D341Med (cell line): ENCODE measurements around the gene TEDC1.

ENCODE experiments used
- DNase-seq: peaks from one replicate; pipeline ENCODE4 v3.0.0; 2012; ENCODE audit warnings: low spot score

TEDC1 gene

GRCh38 chr14:105496831-105497591 lies 6.0 kb downstream of the TEDC1 start:
- DNase-seq, result no peak

DNA sequence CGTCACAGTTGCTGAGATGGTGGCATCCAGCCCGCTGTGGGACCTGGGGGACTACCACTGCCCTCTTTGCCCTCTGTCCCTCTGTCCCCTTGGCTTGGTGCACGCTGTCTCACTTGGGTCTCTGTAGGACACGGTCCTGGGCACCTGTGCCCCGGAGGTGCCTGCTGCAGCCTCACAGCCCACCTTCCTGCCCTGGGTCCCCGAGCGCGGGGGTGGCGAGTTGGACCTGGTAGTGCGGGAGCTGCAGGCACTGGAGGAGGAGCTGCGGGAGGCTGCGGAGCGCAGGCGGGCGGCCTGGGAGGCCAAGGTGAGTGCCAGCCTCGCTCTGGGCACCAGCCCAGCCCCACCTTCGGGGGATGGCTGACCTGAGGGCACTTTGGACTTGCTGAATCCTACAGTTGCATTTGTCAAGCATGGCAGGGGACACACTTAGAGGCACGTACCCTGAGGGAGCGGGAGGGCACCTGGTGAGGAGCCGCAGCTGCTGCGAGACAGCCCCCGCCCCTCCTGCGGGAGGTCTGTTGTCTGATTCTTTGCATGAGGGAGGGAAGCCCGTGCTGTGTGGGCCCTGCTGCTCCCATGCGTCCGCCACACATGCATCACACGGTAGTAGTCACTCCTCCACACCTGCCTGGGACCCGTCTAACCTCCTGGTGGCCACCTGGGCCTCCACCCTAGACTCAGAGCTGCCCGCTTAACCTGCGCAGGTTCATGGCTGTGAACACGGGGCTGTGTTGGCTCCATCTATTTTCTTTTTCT lies 6.8 kb downstream of the TEDC1 start:
- DNase-seq, result no peak

- no peak for DNase-seq
Observed at GRCh38 chr14:105498430-105499255, 7.6 kb downstream of the TEDC1 start.

- DNase-seq, result no peak
Observed at GRCh38 chr14:105499256-105500035, 8.4 kb downstream of the TEDC1 start.

- DNase-seq, result no peak
Observed at GRCh38 chr14:105500036-105500725, 9.1 kb downstream of the TEDC1 start.

GRCh38 chr14:105500726-105501101 lies 9.7 kb downstream of the TEDC1 start:
- DNase-seq, result no peak

DNA sequence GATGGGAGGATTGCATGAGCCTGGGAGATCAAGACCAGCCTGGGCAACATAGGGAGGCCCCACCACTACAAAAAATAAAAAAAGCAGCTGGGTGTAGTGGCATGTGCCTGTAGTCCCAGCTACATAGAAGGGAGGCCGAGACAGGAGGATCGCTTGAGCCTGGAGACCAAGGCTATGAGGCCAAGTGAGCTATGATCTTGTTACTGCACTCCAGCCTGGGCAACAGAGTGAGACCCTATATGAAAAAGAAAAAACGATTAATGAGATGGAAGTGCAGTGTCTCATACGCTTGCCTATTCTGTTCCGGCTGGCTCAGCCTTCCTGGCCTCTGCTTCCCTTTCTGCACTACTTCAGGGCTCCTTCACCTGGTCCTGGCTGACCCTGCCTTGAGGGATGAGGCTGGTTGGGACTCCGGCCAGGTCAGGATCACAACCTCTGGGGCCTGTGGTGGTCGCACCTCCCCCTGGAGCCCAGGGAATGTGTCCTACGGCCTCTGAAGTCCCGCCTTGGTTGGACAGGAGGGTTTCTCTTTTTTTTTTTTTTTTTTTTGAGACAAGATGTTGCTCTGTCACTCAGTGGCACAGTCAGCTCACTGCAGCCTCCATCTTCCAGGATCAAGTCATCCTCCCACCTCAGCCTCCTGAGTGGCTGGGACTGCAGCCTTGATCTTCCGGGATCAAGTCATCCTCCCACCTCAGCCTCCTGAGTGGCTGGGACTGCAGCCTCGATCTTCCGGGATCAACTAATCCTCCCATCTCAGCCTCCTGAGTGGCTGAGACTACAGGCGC lies 10.7 kb downstream of the TEDC1 start:
- DNase-seq, result no peak

DNA sequence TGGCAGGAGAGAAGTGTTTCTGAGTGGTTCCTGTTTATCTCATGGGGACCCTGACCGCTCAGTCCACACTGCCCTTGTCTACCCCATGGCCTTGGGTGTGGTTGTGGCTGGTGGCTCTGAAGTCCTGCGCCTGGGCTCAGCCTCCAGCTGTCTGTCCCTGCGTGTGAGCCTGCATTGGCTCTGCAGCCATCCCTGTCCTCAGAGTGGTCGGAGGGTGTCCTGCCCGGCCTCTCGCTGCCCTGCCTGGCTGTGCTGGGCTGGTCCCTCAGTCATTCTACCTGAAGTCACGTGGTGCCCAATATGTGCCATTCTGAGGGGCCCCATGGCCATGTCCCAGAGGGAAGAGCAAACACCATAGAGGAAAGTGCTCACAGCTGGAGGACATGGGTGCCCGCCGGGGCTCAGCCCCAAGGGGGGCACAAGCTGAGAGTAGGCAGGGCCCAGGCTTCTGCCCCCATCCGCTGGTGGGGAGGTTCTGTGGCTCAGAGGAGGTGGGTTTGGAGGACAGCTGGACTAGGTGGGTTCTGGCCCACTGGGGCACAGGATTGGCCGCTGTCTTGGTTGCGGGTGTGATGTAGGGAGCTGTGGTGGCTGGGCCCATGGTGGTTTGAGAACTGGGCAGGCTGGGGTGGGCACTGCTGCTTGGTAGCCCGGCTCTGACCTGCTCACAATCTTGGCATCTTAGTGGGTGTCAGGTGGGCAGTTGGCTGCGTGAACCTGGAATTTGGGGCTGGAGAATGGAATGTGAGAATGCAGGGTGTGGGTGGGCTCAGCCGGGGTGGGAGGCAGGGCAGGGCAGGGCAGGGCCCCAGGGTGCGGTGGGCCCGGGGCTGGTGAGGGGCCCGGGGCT lies 11.6 kb downstream of the TEDC1 start:
- DNase-seq, result no peak

DNA sequence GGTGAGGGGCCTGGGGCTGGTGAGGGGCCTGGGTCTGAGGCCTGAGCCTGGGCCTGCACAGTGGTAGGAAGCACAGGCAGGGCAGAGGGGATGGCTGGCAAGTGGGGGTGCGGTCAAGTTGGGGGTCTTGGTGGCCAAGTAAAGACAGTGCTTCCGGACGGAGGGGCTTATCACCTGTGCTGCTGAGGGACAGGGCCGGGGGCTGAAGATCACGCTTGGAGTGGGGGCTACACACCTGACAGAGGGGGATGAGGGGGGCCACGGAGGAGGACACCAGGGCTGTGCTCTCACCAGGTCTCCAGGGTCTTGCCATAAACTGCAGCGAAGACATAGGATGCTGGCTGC lies 12.2 kb downstream of the TEDC1 start:
- no peak for DNase-seq

GRCh38 chr14:105503935-105504692 lies 13.1 kb downstream of the TEDC1 start:
- no peak for DNase-seq

DNA sequence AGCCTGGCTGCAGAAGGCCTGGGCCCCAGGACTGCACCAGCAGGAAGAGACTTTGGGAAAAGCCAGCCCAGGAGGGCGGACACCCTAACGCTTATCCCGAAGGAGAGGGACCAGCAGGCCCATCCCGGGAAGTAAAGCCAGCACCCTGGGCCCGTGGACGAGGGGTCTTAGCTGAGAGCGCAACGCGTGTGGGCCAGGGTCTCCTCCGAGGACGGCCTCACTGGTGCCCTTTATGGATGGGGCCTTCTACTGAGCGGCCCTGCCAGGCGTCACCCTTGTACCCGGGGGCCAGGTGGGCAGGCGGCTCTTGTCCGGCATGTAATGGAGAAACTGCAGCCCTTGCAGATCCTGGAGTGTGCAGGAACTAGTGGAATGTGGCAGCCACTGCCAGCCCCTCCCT lies 14.1 kb downstream of the TEDC1 start:
- no peak for DNase-seq

- DNase-seq, result no peak
Observed at GRCh38 chr14:105507247-105507646, 16.2 kb downstream of the TEDC1 start.

DNA sequence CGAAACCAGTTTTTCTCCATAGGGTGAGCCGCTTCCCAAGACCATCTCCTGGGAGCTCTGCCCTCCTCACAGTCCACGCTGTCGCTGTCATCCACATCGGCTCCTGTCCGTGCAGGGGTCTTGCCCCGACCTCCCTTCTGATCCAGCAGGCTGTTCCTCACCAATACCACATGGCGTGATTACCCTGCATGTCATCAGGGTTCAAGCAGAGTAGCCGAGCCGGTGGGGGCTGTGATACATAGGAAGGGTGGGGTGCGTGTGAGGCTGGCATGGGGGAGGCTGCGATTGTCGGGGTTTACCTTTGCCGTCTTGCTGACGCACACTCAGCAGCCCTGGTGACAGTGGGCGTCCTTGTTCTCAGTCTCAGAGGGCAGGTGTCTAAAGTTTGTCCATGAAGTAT lies 17.0 kb downstream of the TEDC1 start:
- no peak for DNase-seq

DNA sequence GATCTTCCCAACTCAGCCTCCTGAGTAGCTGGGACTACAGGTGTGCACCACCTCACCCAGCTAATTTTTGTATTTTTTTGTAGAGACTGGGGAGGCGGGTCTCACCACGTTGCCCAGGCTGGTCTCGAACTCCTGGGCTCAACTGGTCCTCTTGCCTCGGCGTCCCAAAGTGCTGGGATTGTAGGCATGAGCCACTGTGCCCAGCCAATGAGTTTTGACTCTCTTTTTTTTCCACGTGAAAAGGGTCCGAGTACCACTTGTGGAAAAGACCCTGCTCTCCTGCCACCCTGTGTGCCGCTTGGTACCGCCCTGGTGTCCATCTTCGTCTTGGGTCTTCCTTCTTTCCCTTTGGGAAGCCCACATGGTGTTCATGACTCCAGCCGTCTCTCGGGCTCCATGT lies 17.6 kb downstream of the TEDC1 start:
- DNase-seq, result no peak

- no peak for DNase-seq
Observed at GRCh38 chr14:105517096-105517495, 26.1 kb downstream of the TEDC1 start.

GRCh38 chr14:105519946-105520698 lies 29.1 kb downstream of the TEDC1 start:
- no peak for DNase-seq

DNA sequence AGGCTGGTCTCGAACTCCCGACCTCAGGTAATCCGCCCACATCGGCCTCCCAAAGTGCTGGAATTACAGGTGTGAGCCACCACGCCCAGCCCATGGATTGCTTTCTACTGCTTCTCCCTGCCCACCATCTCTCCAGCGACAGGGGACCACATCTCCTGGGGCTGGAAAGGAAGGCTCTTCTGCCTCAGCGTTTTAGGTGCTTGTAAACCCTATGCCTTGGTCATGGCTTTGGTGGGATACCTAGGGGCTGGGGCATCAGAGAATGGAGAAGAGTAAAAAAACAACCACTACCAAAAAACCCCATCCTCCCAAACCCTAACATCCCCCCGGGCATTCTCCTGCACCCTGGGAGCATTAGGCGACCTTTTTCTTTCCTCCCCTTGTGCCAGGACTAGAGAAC lies 34.3 kb downstream of the TEDC1 start:
- no peak for DNase-seq
